Endothelial cell of umbilical vein (primary cell): ENCODE results near the gene PID1. TPM values are rescaled to one million over a fixed set of nuclear protein-coding genes. Genes with fewer than 3 reads are reported as not detected.

Experiments
- BruUV-seq: library from RNA; stranded (reverse); fragments of 400-500 nt; replicated peaks from 2 replicates; lab custom pipeline; 2021; lab: Mats Ljungman, UMichigan
- CTCF ChIA-PET: fragments of 300-600, 350-600 bp; sonication (Branson Sonifier 250); formaldehyde crosslinking; loops from one replicate; lab custom pipeline; 2021; ENCODE audit warnings: antibody characterized with exemption, inconsistent platforms; lab: Charles Lee
- POLR2A ChIA-PET: fragments of 300-600, 350-600 bp; sonication (Branson Sonifier 250); formaldehyde crosslinking; loops from one replicate; lab custom pipeline; 2021; ENCODE audit warnings: antibody characterized with exemption, inconsistent platforms; lab: Charles Lee
- DNase-seq: peaks from one replicate; pipeline ENCODE4 v3.0.0-alpha.2; 2011; ENCODE audit warnings: low read depth, low spot score
- FAIRE-seq: peaks from 2 replicates; lab custom pipeline; 2011; peaks lifted over from hg19 to GRCh38; lab: Jason Lieb, UNC
- H2AFZ ChIP-seq: 2 replicates; pipeline ENCODE4 v1.6.0; 2012; ENCODE audit warnings: low read depth, low read length, control low read depth, inconsistent platforms
- H3K27ac ChIP-seq: 2 replicates; pipeline ENCODE4 v1.5.1; 2011; ENCODE audit warnings: low read depth, mild to moderate bottlenecking, control low read depth, low read length, moderate library complexity; ENCODE audit not compliant: insufficient read depth
- H3K27me3 ChIP-seq, 2 experiments: 2 replicates each; pipeline versions ENCODE4 v1.6.0 to v1.6.1; 2011; ENCODE audit warnings: low read length in 2 of 2, mixed read lengths in 1 of 2; ENCODE audit not compliant: control insufficient read depth in 2 of 2, insufficient read depth in 2 of 2
- H3K36me3 ChIP-seq, 2 experiments: 2 replicates in 1 of 2; 3 replicates in 1 of 2; pipeline ENCODE4 v1.5.1; 2011; ENCODE audit warnings: low read length in 2 of 2, mild to moderate bottlenecking in 1 of 2, moderate library complexity in 1 of 2; ENCODE audit not compliant: control insufficient read depth in 2 of 2, insufficient read depth in 2 of 2; ENCODE audit errors: extremely low read depth in 1 of 2
- H3K4me1 ChIP-seq: 3 replicates; pipeline ENCODE4 v1.5.1; 2011; ENCODE audit warnings: mild to moderate bottlenecking, low read length; ENCODE audit not compliant: control insufficient read depth, insufficient read depth; ENCODE audit errors: extremely low read depth
- H3K4me2 ChIP-seq: 2 replicates; pipeline ENCODE4 v1.6.1; 2011; ENCODE audit warnings: low read length, control low read depth, mixed read lengths; ENCODE audit not compliant: insufficient read depth
- H3K4me3 ChIP-seq, 3 experiments: fragments of 200-600 bp in 1 of 3; sonication (generic), shearing (Covaris generic) in 1 of 3; replicated peaks in 1 of 3; 2 replicates each; pipeline ENCODE4 v1.5.1; 2011 to 2016; ENCODE audit warnings: control low read depth in 3 of 3, low read length in 3 of 3, mild to moderate bottlenecking in 2 of 3, inconsistent platforms in 1 of 3, low read depth in 1 of 3, moderate library complexity in 1 of 3; ENCODE audit not compliant: insufficient read depth in 1 of 3
- H3K79me2 ChIP-seq: 2 replicates; pipeline ENCODE4 v1.6.0; 2012; ENCODE audit warnings: low read length, inconsistent platforms; ENCODE audit not compliant: control insufficient read depth, insufficient read depth
- H3K9ac ChIP-seq: replicated peaks from 2 replicates; pipeline ENCODE3; 2011; ENCODE audit warnings: low read length, control low read depth; ENCODE audit not compliant: insufficient read depth; ENCODE audit errors: extremely low read depth
- H3K9me1 ChIP-seq: replicated peaks from 3 replicates; pipeline ENCODE4 v1.6.0; 2011; ENCODE audit warnings: mild to moderate bottlenecking, low read length; ENCODE audit not compliant: control insufficient read depth, insufficient read depth; ENCODE audit errors: extremely low read depth
- H3K9me3 ChIP-seq: replicated peaks from 2 replicates; pipeline ENCODE4 v1.5.1; 2012; ENCODE audit warnings: low read length, inconsistent platforms; ENCODE audit not compliant: control insufficient read depth, insufficient read depth
- H4K20me1 ChIP-seq: replicated peaks from 2 replicates; pipeline ENCODE3; 2011; ENCODE audit warnings: mild to moderate bottlenecking, low read length; ENCODE audit not compliant: control insufficient read depth, insufficient read depth; ENCODE audit errors: extremely low read depth
- EZH2 ChIP-seq: IDR thresholded peaks from 2 replicates; pipeline ENCODE4 v1.6.1; 2012; ENCODE audit warnings: borderline replicate concordance, low read depth, mild to moderate bottlenecking, moderate library complexity, low read length, inconsistent platforms; ENCODE audit not compliant: severe bottlenecking
- FOS ChIP-seq: IDR thresholded peaks from 2 replicates; pipeline ENCODE4 v1.6.1; 2011; ENCODE audit warnings: mild to moderate bottlenecking, low read length, moderate library complexity, borderline replicate concordance; ENCODE audit not compliant: insufficient read depth
- GATA2 ChIP-seq: IDR thresholded peaks from 2 replicates; pipeline ENCODE4 v1.7.0; 2011; ENCODE audit warnings: low read depth, mild to moderate bottlenecking, moderate library complexity, mixed read lengths, low read length; ENCODE audit not compliant: insufficient read length, insufficient read depth
- JUN ChIP-seq: IDR thresholded peaks from 2 replicates; pipeline ENCODE4 v1.6.1; 2011; ENCODE audit warnings: borderline replicate concordance, low read depth; ENCODE audit not compliant: insufficient read length, insufficient read depth
- MYC ChIP-seq: IDR thresholded peaks from one replicate; pipeline ENCODE4 v1.6.1; 2011; ENCODE audit warnings: mild to moderate bottlenecking, low read depth, low read length
- POLR2A ChIP-seq: IDR thresholded peaks from 2 replicates; pipeline ENCODE4 v1.6.1; 2012; ENCODE audit warnings: low read depth, mild to moderate bottlenecking, control low read depth, low read length
- POLR2AphosphoS5 ChIP-seq: IDR thresholded peaks from 2 replicates; pipeline ENCODE4 v1.6.1; 2012; ENCODE audit warnings: low read depth, mild to moderate bottlenecking, control low read depth, low read length, moderate library complexity; ENCODE audit not compliant: insufficient read depth
- dilution Hi-C: fragments of 300-500 bp; cut with MboI; formaldehyde crosslinking; loops from one replicate; pipeline ENCODE4 v1.15.0; 2019; ENCODE audit warnings: low sequenced_read_pairs; ENCODE audit not compliant: extremely low pct_ligation_motif_present
- intact Hi-C: fragments of 100-400 bp; cut with micrococcal nuclease; formaldehyde crosslinking; loops from one replicate; pipeline ENCODE4 v1.10.0; 2022
- polyA plus RNA-seq, 4 experiments: library from polyadenylated mRNA; depleted of rRNA in 3 of 4; stranded (reverse) in 3 of 4; unstranded in 1 of 4; fragments of >200 nt; gene quantifications; 2 replicates each; pipeline versions ENCODE4 v1.2.1 to v1.2.3, GENCODE V29; 2011 to 2012; ENCODE audit warnings: missing spikeins in 1 of 4
- total RNA-seq: library from RNA; stranded (reverse); gene quantifications from 2 replicates; pipeline ENCODE4 v1.2.3, GENCODE V29; 2021
- TF ChIP-seq, protein P1 (sequence below): IDR thresholded peaks from 2 replicates; pipeline ENCODE4 v1.6.1; 2011; ENCODE audit not compliant: insufficient read depth, insufficient read length
- TF ChIP-seq, protein P2 (sequence below), 2 donors: IDR thresholded peaks; 1 replicate in 1 of 2; 2 replicates in 1 of 2; pipeline ENCODE4 v1.5.1; 2011; ENCODE audit warnings: low read length in 2 of 2, mild to moderate bottlenecking in 2 of 2, moderate library complexity in 2 of 2, control low read depth in 1 of 2, inconsistent platforms in 1 of 2, low read depth in 1 of 2; ENCODE audit not compliant: insufficient read depth in 1 of 2; ENCODE audit errors: extremely low read depth in 1 of 2

The PID1 gene
- total and polyA plus RNA-seq, 2 donors (not counting 3 experiments of a cell fraction or from before 2014, with no cell fraction given): not detected

DNA sequence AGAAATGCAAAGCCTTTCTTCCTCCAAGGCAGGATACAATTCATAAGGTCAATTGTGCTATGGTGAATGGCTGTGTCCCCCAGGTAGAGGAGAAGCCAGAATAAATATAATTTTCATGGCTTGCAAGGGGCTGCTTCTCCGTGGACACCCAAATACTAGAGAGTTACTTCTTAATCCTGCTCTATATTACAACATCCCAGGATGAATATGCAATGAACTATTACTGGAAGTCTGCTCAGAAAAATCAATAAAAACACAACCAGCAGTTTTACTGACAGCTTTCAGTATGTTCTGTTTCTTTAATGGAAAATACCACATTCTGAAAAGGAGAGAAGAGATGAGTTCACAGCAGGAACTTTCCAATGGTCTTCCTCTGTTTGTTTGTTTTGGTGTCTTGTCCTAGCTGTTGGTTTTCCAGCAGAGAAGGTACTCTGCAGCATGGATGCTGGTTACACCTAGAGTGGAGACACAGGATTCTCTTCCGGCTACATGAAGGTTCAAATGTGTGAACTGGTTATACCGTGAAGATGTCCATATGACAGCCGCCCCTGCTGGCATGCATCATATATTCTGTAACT lies 213.0 kb downstream of the PID1 start:
- FAIRE-seq (no peak), DNase-seq (no peak)
- Histone ChIP-seq H3K36me3 (no peaks in the 10 kb centered on the region), H3K4me3 (no peak overlapping the region), H3K4me1 (no peaks in the 10 kb centered on the region), H3K27me3 (no peaks in the 10 kb centered on the region), H3K79me2 (no peaks in the 10 kb centered on the region), H3K4me2 (no peak overlapping the region), H3K27ac (no peak overlapping the region), H2AFZ (no peak overlapping the region), H4K20me1 (no peaks in the 10 kb centered on the region), H3K9me3 (peaks cover 3% of the 10 kb centered on the region), H3K9ac (no peak overlapping the region), H3K9me1 (no peaks in the 10 kb centered on the region)
- CTCF ChIA-PET: no interaction called here
- POLR2A ChIA-PET: no interaction called here
- TF ChIP-seq MYC: no peak
- TF ChIP-seq FOS: no peak
- TF ChIP-seq, protein P1, sequence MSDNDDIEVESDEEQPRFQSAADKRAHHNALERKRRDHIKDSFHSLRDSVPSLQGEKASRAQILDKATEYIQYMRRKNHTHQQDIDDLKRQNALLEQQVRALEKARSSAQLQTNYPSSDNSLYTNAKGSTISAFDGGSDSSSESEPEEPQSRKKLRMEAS: no peak
- no peak for TF ChIP-seq GATA2
- no peak for TF ChIP-seq JUN
- TF ChIP-seq POLR2AphosphoS5: no peak
- TF ChIP-seq, protein P2, sequence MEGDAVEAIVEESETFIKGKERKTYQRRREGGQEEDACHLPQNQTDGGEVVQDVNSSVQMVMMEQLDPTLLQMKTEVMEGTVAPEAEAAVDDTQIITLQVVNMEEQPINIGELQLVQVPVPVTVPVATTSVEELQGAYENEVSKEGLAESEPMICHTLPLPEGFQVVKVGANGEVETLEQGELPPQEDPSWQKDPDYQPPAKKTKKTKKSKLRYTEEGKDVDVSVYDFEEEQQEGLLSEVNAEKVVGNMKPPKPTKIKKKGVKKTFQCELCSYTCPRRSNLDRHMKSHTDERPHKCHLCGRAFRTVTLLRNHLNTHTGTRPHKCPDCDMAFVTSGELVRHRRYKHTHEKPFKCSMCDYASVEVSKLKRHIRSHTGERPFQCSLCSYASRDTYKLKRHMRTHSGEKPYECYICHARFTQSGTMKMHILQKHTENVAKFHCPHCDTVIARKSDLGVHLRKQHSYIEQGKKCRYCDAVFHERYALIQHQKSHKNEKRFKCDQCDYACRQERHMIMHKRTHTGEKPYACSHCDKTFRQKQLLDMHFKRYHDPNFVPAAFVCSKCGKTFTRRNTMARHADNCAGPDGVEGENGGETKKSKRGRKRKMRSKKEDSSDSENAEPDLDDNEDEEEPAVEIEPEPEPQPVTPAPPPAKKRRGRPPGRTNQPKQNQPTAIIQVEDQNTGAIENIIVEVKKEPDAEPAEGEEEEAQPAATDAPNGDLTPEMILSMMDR (IDR thresholded peaks at IDR 0.05; ENCODE audit: extremely low read depth in 1 of 2, insufficient read depth in 1 of 2, low read depth in 1 of 2, low read length in 2 of 2): no peak
- no peak for TF ChIP-seq POLR2A
- no peak for TF ChIP-seq EZH2
- dilution Hi-C loops: no loop called here
- BruUV-seq: no TSS peak
- intact Hi-C loops: no loop called here
